NCI-H2107 (cell line): Measurements from ENCODE around the gene LPAR2.
"Not testable (repeated sequence)": the region's sequence is repeated elsewhere in the genome, so short reads cannot be mapped to it uniquely, and the experiment has no call there.

Experiments used
- DNase-seq: peaks from one replicate; lab custom pipeline; 2025; lab: John Stamatoyannopoulos, UW

LPAR2 gene

GRCh38 chr19:19631346-19631745 is 3.3 kb upstream of the LPAR2 start:
- no peak for DNase-seq

GRCh38 chr19:19630426-19630825 is 2.4 kb upstream of the LPAR2 start:
- no peak for DNase-seq

- DNase-seq: no peak
Observed at GRCh38 chr19:19630062-19630414, 2.0 kb upstream of the LPAR2 start.

GRCh38 chr19:19628501-19629134 is 598 bp upstream of the LPAR2 start:
- DNase-seq: no peak

- no peak for DNase-seq
Observed at GRCh38 chr19:19626516-19627472, 1.2 kb downstream of the LPAR2 start.

- DNase-seq: no peak
Observed at GRCh38 chr19:19624032-19624570, 3.9 kb downstream of the LPAR2 start.

- DNase-seq: no peak
Observed at GRCh38 chr19:19623383-19623782, 4.6 kb downstream of the LPAR2 start.

- no peak for DNase-seq
Observed at GRCh38 chr19:19619849-19620210, 8.2 kb downstream of the LPAR2 start.

GRCh38 chr19:19619181-19619848 is 8.7 kb downstream of the LPAR2 start:
- no peak for DNase-seq

GRCh38 chr19:19618219-19619051 is 9.6 kb downstream of the LPAR2 start, which contains the start of gene PBX4:
PBX4 (minus strand) TSS chr19:19618687; CDS start chr19:19618629, 58 bp downstream.
- DNase-seq: peak; percentile 93

GRCh38 chr19:19615086-19615485 is 12.9 kb downstream of the LPAR2 start:
- DNase-seq: no peak

GRCh38 chr19:19613506-19613905 is 14.5 kb downstream of the LPAR2 start:
- no peak for DNase-seq

- no peak for DNase-seq
Observed at GRCh38 chr19:19610376-19611202, 17.4 kb downstream of the LPAR2 start.

GRCh38 chr19:19606686-19607085 is 21.3 kb downstream of the LPAR2 start:
- not testable (repeated sequence) for DNase-seq

- no peak for DNase-seq
Observed at GRCh38 chr19:19606021-19606420, 22.0 kb downstream of the LPAR2 start.

- no peak for DNase-seq
Observed at GRCh38 chr19:19602713-19603324, 25.2 kb downstream of the LPAR2 start.

- DNase-seq: no peak
Observed at GRCh38 chr19:19602136-19602712, 25.8 kb downstream of the LPAR2 start.

- DNase-seq: no peak
Observed at GRCh38 chr19:19600793-19601330, 27.2 kb downstream of the LPAR2 start.

- DNase-seq: not testable (repeated sequence)
Observed at GRCh38 chr19:19598728-19599451, 29.1 kb downstream of the LPAR2 start.
